Endothelial cell of umbilical vein (primary cell): Measurements from ENCODE around the gene PCDHGA4. TPM values are rescaled to one million over a fixed set of nuclear protein-coding genes. Genes with fewer than 3 reads are reported as not detected.

Experiments used
- BruUV-seq: library from RNA; stranded (reverse); fragments of 400-500 nt; replicated peaks from 2 replicates; lab custom pipeline; 2021; lab: Mats Ljungman, UMichigan
- CTCF ChIA-PET: fragments of 300-600, 350-600 bp; sonication (Branson Sonifier 250); formaldehyde crosslinking; loops from one replicate; lab custom pipeline; 2021; ENCODE audit warnings: antibody characterized with exemption, inconsistent platforms; lab: Charles Lee
- POLR2A ChIA-PET: fragments of 300-600, 350-600 bp; sonication (Branson Sonifier 250); formaldehyde crosslinking; loops from one replicate; lab custom pipeline; 2021; ENCODE audit warnings: antibody characterized with exemption, inconsistent platforms; lab: Charles Lee
- DNase-seq: peaks from one replicate; pipeline ENCODE4 v3.0.0-alpha.2; 2011; ENCODE audit warnings: low read depth, low spot score
- FAIRE-seq: peaks from 2 replicates; lab custom pipeline; 2011; peaks lifted over from hg19 to GRCh38; lab: Jason Lieb, UNC
- H2AFZ ChIP-seq: 2 replicates; pipeline ENCODE4 v1.6.0; 2012; ENCODE audit warnings: low read depth, low read length, control low read depth, inconsistent platforms
- H3K27ac ChIP-seq: 2 replicates; pipeline ENCODE4 v1.5.1; 2011; ENCODE audit warnings: low read depth, mild to moderate bottlenecking, control low read depth, low read length, moderate library complexity; ENCODE audit not compliant: insufficient read depth
- H3K27me3 ChIP-seq, 2 experiments: 2 replicates each; pipeline versions ENCODE4 v1.6.0 to v1.6.1; 2011; ENCODE audit warnings: low read length in 2 of 2, mixed read lengths in 1 of 2; ENCODE audit not compliant: control insufficient read depth in 2 of 2, insufficient read depth in 2 of 2
- H3K36me3 ChIP-seq, 2 experiments: 2 replicates in 1 of 2; 3 replicates in 1 of 2; pipeline ENCODE4 v1.5.1; 2011; ENCODE audit warnings: low read length in 2 of 2, mild to moderate bottlenecking in 1 of 2, moderate library complexity in 1 of 2; ENCODE audit not compliant: control insufficient read depth in 2 of 2, insufficient read depth in 2 of 2; ENCODE audit errors: extremely low read depth in 1 of 2
- H3K4me1 ChIP-seq: 3 replicates; pipeline ENCODE4 v1.5.1; 2011; ENCODE audit warnings: mild to moderate bottlenecking, low read length; ENCODE audit not compliant: control insufficient read depth, insufficient read depth; ENCODE audit errors: extremely low read depth
- H3K4me2 ChIP-seq: 2 replicates; pipeline ENCODE4 v1.6.1; 2011; ENCODE audit warnings: low read length, control low read depth, mixed read lengths; ENCODE audit not compliant: insufficient read depth
- H3K4me3 ChIP-seq, 3 experiments: fragments of 200-600 bp in 1 of 3; sonication (generic), shearing (Covaris generic) in 1 of 3; replicated peaks in 1 of 3; 2 replicates each; pipeline ENCODE4 v1.5.1; 2011 to 2016; ENCODE audit warnings: control low read depth in 3 of 3, low read length in 3 of 3, mild to moderate bottlenecking in 2 of 3, inconsistent platforms in 1 of 3, low read depth in 1 of 3, moderate library complexity in 1 of 3; ENCODE audit not compliant: insufficient read depth in 1 of 3
- H3K79me2 ChIP-seq: 2 replicates; pipeline ENCODE4 v1.6.0; 2012; ENCODE audit warnings: low read length, inconsistent platforms; ENCODE audit not compliant: control insufficient read depth, insufficient read depth
- H3K9ac ChIP-seq: replicated peaks from 2 replicates; pipeline ENCODE3; 2011; ENCODE audit warnings: low read length, control low read depth; ENCODE audit not compliant: insufficient read depth; ENCODE audit errors: extremely low read depth
- H3K9me1 ChIP-seq: replicated peaks from 3 replicates; pipeline ENCODE4 v1.6.0; 2011; ENCODE audit warnings: mild to moderate bottlenecking, low read length; ENCODE audit not compliant: control insufficient read depth, insufficient read depth; ENCODE audit errors: extremely low read depth
- H3K9me3 ChIP-seq: replicated peaks from 2 replicates; pipeline ENCODE4 v1.5.1; 2012; ENCODE audit warnings: low read length, inconsistent platforms; ENCODE audit not compliant: control insufficient read depth, insufficient read depth
- H4K20me1 ChIP-seq: replicated peaks from 2 replicates; pipeline ENCODE3; 2011; ENCODE audit warnings: mild to moderate bottlenecking, low read length; ENCODE audit not compliant: control insufficient read depth, insufficient read depth; ENCODE audit errors: extremely low read depth
- EZH2 ChIP-seq: IDR thresholded peaks from 2 replicates; pipeline ENCODE4 v1.6.1; 2012; ENCODE audit warnings: borderline replicate concordance, low read depth, mild to moderate bottlenecking, moderate library complexity, low read length, inconsistent platforms; ENCODE audit not compliant: severe bottlenecking
- GATA2 ChIP-seq: IDR thresholded peaks from 2 replicates; pipeline ENCODE4 v1.7.0; 2011; ENCODE audit warnings: low read depth, mild to moderate bottlenecking, moderate library complexity, mixed read lengths, low read length; ENCODE audit not compliant: insufficient read length, insufficient read depth
- JUN ChIP-seq: IDR thresholded peaks from 2 replicates; pipeline ENCODE4 v1.6.1; 2011; ENCODE audit warnings: borderline replicate concordance, low read depth; ENCODE audit not compliant: insufficient read length, insufficient read depth
- MYC ChIP-seq: IDR thresholded peaks from one replicate; pipeline ENCODE4 v1.6.1; 2011; ENCODE audit warnings: mild to moderate bottlenecking, low read depth, low read length
- POLR2A ChIP-seq: IDR thresholded peaks from 2 replicates; pipeline ENCODE4 v1.6.1; 2012; ENCODE audit warnings: low read depth, mild to moderate bottlenecking, control low read depth, low read length
- POLR2AphosphoS5 ChIP-seq: IDR thresholded peaks from 2 replicates; pipeline ENCODE4 v1.6.1; 2012; ENCODE audit warnings: low read depth, mild to moderate bottlenecking, control low read depth, low read length, moderate library complexity; ENCODE audit not compliant: insufficient read depth
- dilution Hi-C: fragments of 300-500 bp; cut with MboI; formaldehyde crosslinking; loops from one replicate; pipeline ENCODE4 v1.15.0; 2019; ENCODE audit warnings: low sequenced_read_pairs; ENCODE audit not compliant: extremely low pct_ligation_motif_present
- intact Hi-C: fragments of 100-400 bp; cut with micrococcal nuclease; formaldehyde crosslinking; loops from one replicate; pipeline ENCODE4 v1.10.0; 2022
- polyA plus RNA-seq, 4 experiments: library from polyadenylated mRNA; depleted of rRNA in 3 of 4; stranded (reverse) in 3 of 4; unstranded in 1 of 4; fragments of >200 nt; gene quantifications; 2 replicates each; pipeline versions ENCODE4 v1.2.1 to v1.2.3, GENCODE V29; 2011 to 2012; ENCODE audit warnings: missing spikeins in 1 of 4
- total RNA-seq: library from RNA; stranded (reverse); gene quantifications from 2 replicates; pipeline ENCODE4 v1.2.3, GENCODE V29; 2021
- TF ChIP-seq, protein P1 (sequence below): IDR thresholded peaks from 2 replicates; pipeline ENCODE4 v1.6.1; 2011; ENCODE audit not compliant: insufficient read depth, insufficient read length

PCDHGA4 gene
- total and polyA plus RNA-seq, 2 donors (not counting 3 experiments of a cell fraction or from before 2014, with no cell fraction given) = 2.6 to 3.0 TPM

DNA sequence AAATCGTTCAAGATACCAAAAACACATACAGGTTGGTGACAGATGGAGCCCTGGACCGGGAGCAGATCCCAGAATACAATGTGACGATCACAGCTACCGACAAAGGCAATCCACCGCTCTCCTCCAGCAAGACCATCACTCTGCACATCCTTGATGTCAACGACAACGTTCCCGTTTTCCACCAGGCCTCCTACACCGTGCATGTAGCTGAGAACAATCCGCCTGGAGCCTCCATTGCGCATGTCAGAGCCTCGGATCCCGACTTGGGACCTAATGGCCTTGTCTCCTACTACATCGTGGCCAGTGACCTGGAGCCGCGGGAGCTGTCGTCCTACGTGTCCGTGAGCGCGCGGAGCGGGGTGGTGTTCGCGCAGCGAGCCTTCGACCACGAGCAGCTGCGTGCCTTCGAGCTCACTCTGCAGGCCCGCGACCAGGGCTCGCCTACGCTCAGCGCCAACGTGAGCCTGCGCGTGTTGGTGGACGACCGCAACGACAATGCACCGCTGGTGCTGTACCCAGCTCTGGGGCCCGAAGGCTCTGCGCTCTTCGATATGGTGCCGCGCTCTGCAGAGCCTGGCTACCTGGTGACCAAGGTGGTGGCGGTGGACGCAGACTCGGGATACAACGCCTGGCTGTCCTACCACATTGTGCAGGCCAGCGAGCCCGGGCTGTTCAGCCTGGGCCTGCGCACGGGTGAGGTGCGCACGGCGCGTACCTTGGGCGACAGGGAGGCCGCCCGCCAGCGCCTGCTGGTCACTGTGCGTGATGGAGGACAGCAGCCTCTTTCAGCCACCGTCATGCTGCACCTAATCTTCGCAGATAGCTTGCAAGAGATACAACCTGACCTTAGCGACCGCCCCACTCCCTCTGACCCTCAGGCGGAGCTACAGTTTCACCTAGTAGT lies 17.0 kb downstream of the PCDHGA4 start:
- POLR2A ChIA-PET = no interaction called here
- intact Hi-C loops (loop anchor here (5.0 kb wide), 1 partner anchor 50 kb away; the partner anchor contains the start of gene PCDHGA11), dilution Hi-C loops (no loop called here)
- Histone ChIP-seq H3K4me3 (no peak overlapping the region), H4K20me1 (no peaks in the 10 kb centered on the region), H3K4me1 (no peaks in the 10 kb centered on the region), H3K79me2 (no peaks in the 10 kb centered on the region), H3K9ac (no peak overlapping the region), H3K27me3 (peaks cover 32 to 82% of the 10 kb centered on the region in 2 experiments), H3K9me1 (no peaks in the 10 kb centered on the region), H3K36me3 (no peaks in the 10 kb centered on the region), H3K9me3 (no peaks in the 10 kb centered on the region), H3K4me2 (no peak overlapping the region), H3K27ac (no peak overlapping the region), H2AFZ (no peak overlapping the region)
- CTCF ChIA-PET = interaction anchor here (1.0 to 3.5 kb wide), 10 partner anchors 9 to 192 kb away, joined by 3 to 57 read pairs (median 10); partner anchors contain the start of genes PCDHB14, PCDHGA10, PCDHGA11 and PCDHGA4
- no peak for FAIRE-seq
- no peak for TF ChIP-seq POLR2A
- no peak for TF ChIP-seq POLR2AphosphoS5
- no peak for TF ChIP-seq GATA2
- TF ChIP-seq, protein P1, sequence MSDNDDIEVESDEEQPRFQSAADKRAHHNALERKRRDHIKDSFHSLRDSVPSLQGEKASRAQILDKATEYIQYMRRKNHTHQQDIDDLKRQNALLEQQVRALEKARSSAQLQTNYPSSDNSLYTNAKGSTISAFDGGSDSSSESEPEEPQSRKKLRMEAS = no peak
- TF ChIP-seq JUN = no peak
- TF ChIP-seq EZH2 = no peak
- no peak for TF ChIP-seq MYC
- BruUV-seq = no TSS peak
- no peak for DNase-seq
